Measurements from ENCODE around the gene RNF43.

Gene RNF43

GRCh38 chr17:58417300-58418092 is at the start of gene RNF43:
Gene RNF43 (minus strand): TSS chr17:58417534. CDS start chr17:58415577, 1,957 bp downstream.
- peak; percentile 89 for TF ChIP-seq RAD21 (IDR thresholded peaks at IDR 0.05; ENCODE audit: low read depth)
- TF ChIP-seq TAF1 (IDR thresholded peaks at IDR 0.05; ENCODE audit: low read depth), result 0 out of 2 replicates have a peak, but pooled peaks have one; percentile 17
- TF ChIP-seq TCF12 (IDR thresholded peaks at IDR 0.05; ENCODE audit: low read depth), result peak; percentile 37; the same call in 1 of the 2 replicates
- TF ChIP-seq USF1 (IDR thresholded peaks at IDR 0.05), result 0 out of 2 replicates have a peak, but pooled peaks have one; percentile 27
- TF ChIP-seq CEBPB (IDR thresholded peaks at IDR 0.05), result peak; percentile 52; the same call in 1 of the 2 replicates
- TF ChIP-seq ZBTB7A (IDR thresholded peaks at IDR 0.05; ENCODE audit: low read depth), result no peak
- TF ChIP-seq YY1 (IDR thresholded peaks at IDR 0.05; ENCODE audit: low read depth), result 0 out of 2 replicates have a peak, but pooled peaks have one; percentile 33
- peak; percentile 73 for TF ChIP-seq MAX (IDR thresholded peaks at IDR 0.05)
- TF ChIP-seq REST (IDR thresholded peaks at IDR 0.05; ENCODE audit: low read depth), result no peak
- TF ChIP-seq EGR1 (IDR thresholded peaks at IDR 0.05), result no peak
- peak; percentile 41 for TF ChIP-seq NFIC (IDR thresholded peaks at IDR 0.05)
- TF ChIP-seq CREB1 (IDR thresholded peaks at IDR 0.05; ENCODE audit: low read depth), result no peak
- no peak for TF ChIP-seq EP300 (IDR thresholded peaks at IDR 0.05; ENCODE audit: borderline replicate concordance)

- TF ChIP-seq TAF1 (IDR thresholded peaks at IDR 0.05; ENCODE audit: low read depth), result no peak
- TF ChIP-seq YY1 (IDR thresholded peaks at IDR 0.05; ENCODE audit: low read depth), result no peak
- TF ChIP-seq ZBTB7A (IDR thresholded peaks at IDR 0.05; ENCODE audit: low read depth), result no peak
- TF ChIP-seq CEBPB (IDR thresholded peaks at IDR 0.05), result no peak
- no peak for TF ChIP-seq FOXM1 (IDR thresholded peaks at IDR 0.05; ENCODE audit: borderline replicate concordance, low read depth)
- no peak for TF ChIP-seq CREB1 (IDR thresholded peaks at IDR 0.05; ENCODE audit: low read depth)
- no peak for TF ChIP-seq EP300 (IDR thresholded peaks at IDR 0.05; ENCODE audit: borderline replicate concordance)
- no peak for TF ChIP-seq NFIC (IDR thresholded peaks at IDR 0.05)
- no peak for TF ChIP-seq TCF12 (IDR thresholded peaks at IDR 0.05; ENCODE audit: low read depth)
- TF ChIP-seq USF1 (IDR thresholded peaks at IDR 0.05), result no peak
- TF ChIP-seq MAX (IDR thresholded peaks at IDR 0.05), result no peak
- TF ChIP-seq TEAD4 (IDR thresholded peaks at IDR 0.05), result no peak
- TF ChIP-seq RAD21 (IDR thresholded peaks at IDR 0.05; ENCODE audit: low read depth), result no peak
- no peak for TF ChIP-seq REST (IDR thresholded peaks at IDR 0.05; ENCODE audit: low read depth)
- TF ChIP-seq EGR1 (IDR thresholded peaks at IDR 0.05), result no peak
Observed at GRCh38 chr17:58455491-58455890, 38.2 kb upstream of the RNF43 start.

GRCh38 chr17:58452738-58453137 is 35.4 kb upstream of the RNF43 start:
- TF ChIP-seq TCF12 (IDR thresholded peaks at IDR 0.05; ENCODE audit: low read depth), result no peak
- TF ChIP-seq TEAD4 (IDR thresholded peaks at IDR 0.05), result no peak
- no peak for TF ChIP-seq CEBPB (IDR thresholded peaks at IDR 0.05)
- TF ChIP-seq MAX (IDR thresholded peaks at IDR 0.05), result no peak
- no peak for TF ChIP-seq RAD21 (IDR thresholded peaks at IDR 0.05; ENCODE audit: low read depth)
- TF ChIP-seq CREB1 (IDR thresholded peaks at IDR 0.05; ENCODE audit: low read depth), result no peak
- no peak for TF ChIP-seq YY1 (IDR thresholded peaks at IDR 0.05; ENCODE audit: low read depth)
- TF ChIP-seq EGR1 (IDR thresholded peaks at IDR 0.05), result no peak
- no peak for TF ChIP-seq ZBTB7A (IDR thresholded peaks at IDR 0.05; ENCODE audit: low read depth)
- TF ChIP-seq FOXM1 (IDR thresholded peaks at IDR 0.05; ENCODE audit: borderline replicate concordance, low read depth), result no peak
- TF ChIP-seq REST (IDR thresholded peaks at IDR 0.05; ENCODE audit: low read depth), result no peak
- TF ChIP-seq TAF1 (IDR thresholded peaks at IDR 0.05; ENCODE audit: low read depth), result no peak
- no peak for TF ChIP-seq USF1 (IDR thresholded peaks at IDR 0.05)
- no peak for TF ChIP-seq EP300 (IDR thresholded peaks at IDR 0.05; ENCODE audit: borderline replicate concordance)
- no peak for TF ChIP-seq NFIC (IDR thresholded peaks at IDR 0.05)
